ENCODE data around the gene EYA2. TPM values are rescaled to one million over a fixed set of nuclear protein-coding genes. Genes with fewer than 3 reads are reported as not detected.

EYA2 gene
- total RNA-seq, 2 experiments from 2014 or later: not detected

DNA sequence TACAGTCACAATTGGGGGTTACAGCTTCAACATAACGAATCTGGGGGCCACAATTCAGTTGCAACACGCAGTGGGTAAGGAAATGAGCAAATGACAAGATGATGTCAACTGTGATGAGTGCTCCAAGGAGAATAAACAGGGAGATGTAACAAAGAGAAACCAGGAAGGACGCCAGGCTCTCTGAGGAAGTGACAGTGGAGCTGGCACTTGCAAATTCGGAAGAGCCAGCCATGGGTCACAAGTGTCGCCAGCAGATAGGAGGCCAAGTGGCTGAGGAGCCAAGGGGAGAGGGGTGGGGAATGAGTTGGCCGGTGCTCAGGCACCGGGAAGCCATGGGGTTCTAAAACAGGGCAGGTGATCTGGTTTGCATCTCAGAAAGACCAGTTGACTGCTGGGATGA is 136.4 kb downstream of the EYA2 start:
- ChIA-PET CTCF (no interaction called here), POLR2A (no interaction called here)
- Mint-ChIP-seq H3K27ac (no peak overlapping the region), H3K9me3 (ENCODE audit: insufficient read depth) (no peaks in the 10 kb centered on the region), H3K4me1 (ENCODE audit: low read depth) (no peaks in the 10 kb centered on the region), H3K4me3 (no peak overlapping the region), H3K36me3 (ENCODE audit: low read depth) (no peaks in the 10 kb centered on the region), H3K27me3 (ENCODE audit: low read depth) (peaks cover 18% of the 10 kb centered on the region)
- no peak for ATAC-seq
- DNase-seq: no peak

- peaks cover 17% of the 10 kb centered on the region for H3K27me3 Mint-ChIP-seq (ENCODE audit: low read depth)
- no peaks in the 10 kb centered on the region for H3K36me3 Mint-ChIP-seq (ENCODE audit: low read depth)
- ChIA-PET CTCF (no interaction called here), POLR2A (no interaction called here)
- DNase-seq (no peak), ATAC-seq (no peak)
- H3K4me1 Mint-ChIP-seq (ENCODE audit: low read depth): no peaks in the 10 kb centered on the region
- H3K27ac Mint-ChIP-seq: no peak overlapping the region
- H3K9me3 Mint-ChIP-seq (ENCODE audit: insufficient read depth): no peaks in the 10 kb centered on the region
- no peak overlapping the region for H3K4me3 Mint-ChIP-seq
Measured at GRCh38 chr20:47031821-47032220, 137.2 kb downstream of the EYA2 start.

DNA sequence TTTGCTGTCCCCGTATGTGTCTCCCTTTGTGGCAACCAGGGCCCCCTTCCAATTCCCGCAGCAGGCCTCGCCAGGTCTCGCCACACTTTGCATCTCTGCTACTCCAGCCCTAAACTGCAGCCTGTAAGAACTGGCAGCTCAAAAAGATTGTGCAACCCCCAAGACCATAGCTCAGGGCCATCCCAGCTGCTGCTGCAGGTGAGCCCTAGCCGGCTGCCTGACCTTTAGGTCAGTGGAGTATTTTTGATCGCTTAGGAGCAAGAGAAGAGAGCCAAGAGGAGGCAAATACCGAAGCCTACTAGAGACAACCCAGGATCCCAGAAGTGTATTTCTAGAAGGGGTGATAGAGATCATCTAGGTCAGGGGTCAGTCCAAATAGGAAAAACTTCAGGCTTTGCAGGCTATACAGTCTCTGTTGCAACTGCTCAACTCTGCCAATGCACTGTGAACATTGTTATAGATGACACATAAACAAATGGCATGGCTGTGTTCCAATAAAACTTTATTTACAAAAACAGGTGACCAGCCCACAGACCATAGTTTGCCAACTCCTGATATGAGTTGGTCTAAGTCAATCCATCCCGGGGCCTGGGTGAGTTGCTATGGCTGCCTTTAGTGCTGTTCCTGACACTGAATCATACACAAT is 138.4 kb downstream of the EYA2 start:
- Mint-ChIP-seq H3K27me3 (ENCODE audit: low read depth) (peaks cover 14% of the 10 kb centered on the region), H3K36me3 (ENCODE audit: low read depth) (no peaks in the 10 kb centered on the region), H3K4me3 (no peak overlapping the region), H3K4me1 (ENCODE audit: low read depth) (no peaks in the 10 kb centered on the region), H3K27ac (no peak overlapping the region), H3K9me3 (ENCODE audit: insufficient read depth) (no peaks in the 10 kb centered on the region)
- CTCF ChIA-PET: no interaction called here
- POLR2A ChIA-PET: no interaction called here
- ATAC-seq: no peak
- DNase-seq: no peak

DNA sequence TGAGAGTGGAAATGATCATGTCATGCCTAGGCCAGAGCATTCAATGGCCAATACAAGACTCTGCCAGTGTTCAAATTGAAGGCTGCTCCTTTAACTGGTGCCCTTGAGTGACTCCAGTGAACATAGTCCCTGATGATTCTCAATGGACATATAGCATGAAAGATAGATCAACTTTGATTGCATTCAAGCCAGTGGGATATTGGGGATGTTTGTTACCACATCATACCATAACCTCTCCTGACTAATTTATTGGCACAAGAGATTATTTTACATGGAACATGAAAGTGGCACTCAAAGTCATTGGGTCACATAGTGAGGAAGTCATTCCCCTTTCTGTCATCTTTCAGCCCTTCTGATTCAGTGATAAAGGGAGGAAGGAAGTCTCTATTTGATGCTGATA is 139.0 kb downstream of the EYA2 start:
- ATAC-seq (no peak), DNase-seq (no peak)
- no peaks in the 10 kb centered on the region for H3K36me3 Mint-ChIP-seq (ENCODE audit: low read depth)
- POLR2A ChIA-PET: no interaction called here
- no peak overlapping the region for H3K4me3 Mint-ChIP-seq
- peaks cover 16% of the 10 kb centered on the region for H3K27me3 Mint-ChIP-seq (ENCODE audit: low read depth)
- H3K9me3 Mint-ChIP-seq (ENCODE audit: insufficient read depth): no peaks in the 10 kb centered on the region
- CTCF ChIA-PET: no interaction called here
- no peaks in the 10 kb centered on the region for H3K4me1 Mint-ChIP-seq (ENCODE audit: low read depth)
- H3K27ac Mint-ChIP-seq: no peak overlapping the region

DNA sequence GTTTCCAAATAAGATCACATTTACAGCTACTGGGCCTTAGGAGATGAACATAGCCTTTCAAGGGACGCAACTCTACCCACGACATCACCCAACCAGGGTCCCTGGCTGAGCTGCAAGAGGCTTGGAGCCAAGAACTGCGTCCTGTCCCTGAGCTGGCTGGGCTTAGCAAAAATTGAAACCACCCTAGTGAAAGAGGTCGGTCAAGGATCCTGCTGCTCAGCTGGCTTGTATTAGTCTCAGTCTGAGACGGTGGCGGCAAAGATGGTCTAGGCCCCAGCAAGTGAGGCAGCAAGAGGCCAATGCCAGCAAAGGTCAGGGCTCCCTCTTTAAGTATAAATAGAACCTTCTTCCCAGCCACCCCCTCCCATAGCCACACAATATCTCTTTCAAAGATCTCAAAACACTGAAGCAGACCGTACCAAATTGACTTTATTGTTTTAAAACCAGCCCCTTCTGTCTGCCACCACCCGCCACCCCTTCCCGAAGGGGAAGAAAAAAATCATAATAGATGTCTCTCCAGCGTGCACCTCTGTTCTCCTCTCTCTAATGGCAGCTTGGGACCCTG is 140.5 kb downstream of the EYA2 start:
- Mint-ChIP-seq H3K4me1 (ENCODE audit: low read depth) (no peaks in the 10 kb centered on the region), H3K4me3 (no peak overlapping the region), H3K27ac (no peak overlapping the region), H3K27me3 (ENCODE audit: low read depth) (peaks cover 19% of the 10 kb centered on the region), H3K9me3 (ENCODE audit: insufficient read depth) (no peaks in the 10 kb centered on the region), H3K36me3 (ENCODE audit: low read depth) (no peaks in the 10 kb centered on the region)
- ChIA-PET POLR2A (no interaction called here), CTCF (no interaction called here)
- ATAC-seq (no peak), DNase-seq (no peak)

GRCh38 chr20:47036091-47036870 is 141.6 kb downstream of the EYA2 start:
- no peaks in the 10 kb centered on the region for H3K9me3 Mint-ChIP-seq (ENCODE audit: insufficient read depth)
- POLR2A ChIA-PET: no interaction called here
- H3K27me3 Mint-ChIP-seq (ENCODE audit: low read depth): peaks cover 14% of the 10 kb centered on the region
- no peak overlapping the region for H3K4me3 Mint-ChIP-seq
- ATAC-seq: no peak
- CTCF ChIA-PET: no interaction called here
- no peak for DNase-seq
- H3K4me1 Mint-ChIP-seq (ENCODE audit: low read depth): no peaks in the 10 kb centered on the region
- H3K27ac Mint-ChIP-seq: no peak overlapping the region
- no peaks in the 10 kb centered on the region for H3K36me3 Mint-ChIP-seq (ENCODE audit: low read depth)

DNA sequence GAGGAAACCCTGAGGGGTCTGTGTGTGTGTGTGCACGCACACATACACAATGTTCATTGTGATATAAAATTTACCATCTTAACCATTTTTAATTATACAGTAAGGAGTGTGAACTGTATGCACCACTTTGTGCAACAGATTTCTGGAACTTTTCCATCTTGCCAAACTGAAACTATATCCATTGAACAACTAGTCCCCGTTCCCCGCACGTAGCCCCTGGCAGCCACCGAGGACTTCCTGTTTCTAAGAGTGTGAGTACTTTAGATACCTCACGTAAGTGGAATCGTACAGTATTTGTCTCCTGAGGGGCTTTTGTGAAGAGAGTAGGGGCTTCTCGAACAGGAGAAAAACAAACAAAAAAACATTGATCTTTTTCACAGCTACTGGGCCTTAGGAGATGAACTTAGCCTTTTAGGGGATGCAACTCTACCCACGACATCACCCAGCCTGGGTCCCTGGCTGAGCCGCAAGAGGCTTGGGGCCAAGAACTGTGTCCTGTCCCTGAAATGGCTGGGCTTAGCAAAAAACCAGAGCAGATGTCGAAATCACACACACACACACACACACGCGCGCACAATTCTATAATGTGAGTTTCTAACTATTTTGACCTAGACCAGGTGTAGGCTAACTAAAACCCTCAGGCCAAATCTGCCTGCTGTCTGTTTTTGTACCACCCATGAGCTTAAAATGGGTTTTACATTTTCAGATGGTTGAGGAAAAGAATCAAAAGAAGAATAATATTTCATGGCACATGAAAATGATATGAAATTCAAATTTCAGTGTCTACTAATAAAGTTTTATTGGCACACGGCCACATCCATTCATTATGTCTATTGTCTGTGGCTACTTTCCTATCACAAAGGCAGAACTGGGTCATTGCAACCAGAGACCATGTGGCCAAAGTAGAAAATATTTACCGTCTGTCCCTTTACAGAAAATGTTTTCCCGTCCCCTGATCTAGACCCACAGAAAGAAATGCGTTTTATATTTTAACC is 144.2 kb downstream of the EYA2 start:
- Mint-ChIP-seq H3K4me1 (ENCODE audit: low read depth) (no peaks in the 10 kb centered on the region), H3K36me3 (ENCODE audit: low read depth) (no peaks in the 10 kb centered on the region), H3K9me3 (ENCODE audit: insufficient read depth) (no peaks in the 10 kb centered on the region), H3K27ac (no peak overlapping the region), H3K27me3 (ENCODE audit: low read depth) (peaks cover 13% of the 10 kb centered on the region), H3K4me3 (no peak overlapping the region)
- no peak for DNase-seq
- ChIA-PET POLR2A (no interaction called here), CTCF (no interaction called here)
- ATAC-seq: no peak

- Mint-ChIP-seq H3K27me3 (ENCODE audit: low read depth) (peaks cover 13% of the 10 kb centered on the region), H3K9me3 (ENCODE audit: insufficient read depth) (no peaks in the 10 kb centered on the region), H3K4me1 (ENCODE audit: low read depth) (no peaks in the 10 kb centered on the region), H3K36me3 (ENCODE audit: low read depth) (no peaks in the 10 kb centered on the region), H3K4me3 (no peak overlapping the region), H3K27ac (no peak overlapping the region)
- POLR2A ChIA-PET: no interaction called here
- CTCF ChIA-PET: no interaction called here
- ATAC-seq (no peak), DNase-seq (no peak)
Measured at GRCh38 chr20:47040506-47041125, 146.0 kb downstream of the EYA2 start.

DNA sequence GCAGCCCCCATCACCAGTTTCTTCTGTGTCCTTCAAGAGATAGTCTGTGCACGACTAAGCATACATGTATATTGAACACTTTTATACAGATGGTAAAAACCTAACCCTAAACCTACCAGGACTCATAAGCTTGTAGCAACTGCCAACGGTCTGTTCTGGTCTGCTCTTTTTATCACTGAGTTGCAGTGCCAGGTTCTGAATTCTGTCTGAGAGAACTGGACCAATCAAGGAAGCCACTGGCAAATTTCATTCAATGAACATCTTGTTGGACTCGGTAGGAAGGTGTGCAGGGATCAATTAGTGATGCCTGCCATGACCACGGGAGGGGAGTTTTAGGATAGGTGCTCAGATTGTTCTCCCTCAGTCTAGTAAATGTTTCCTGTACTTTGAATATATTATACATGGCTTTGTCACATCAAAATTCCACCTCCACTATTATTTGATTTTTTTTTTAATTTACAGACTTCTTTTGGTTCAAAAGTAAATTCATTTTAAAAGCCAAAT is 146.8 kb downstream of the EYA2 start:
- DNase-seq (no peak), ATAC-seq (no peak)
- Mint-ChIP-seq H3K36me3 (ENCODE audit: low read depth) (no peaks in the 10 kb centered on the region), H3K4me1 (ENCODE audit: low read depth) (no peaks in the 10 kb centered on the region), H3K27ac (no peak overlapping the region), H3K9me3 (ENCODE audit: insufficient read depth) (no peaks in the 10 kb centered on the region), H3K27me3 (ENCODE audit: low read depth) (peaks cover 9% of the 10 kb centered on the region), H3K4me3 (no peak overlapping the region)
- POLR2A ChIA-PET: no interaction called here
- CTCF ChIA-PET: interaction anchor here (1.0 kb wide), 1 partner anchor 284 kb away, joined by 3 read pairs; no protein-coding TSS in a partner anchor

DNA sequence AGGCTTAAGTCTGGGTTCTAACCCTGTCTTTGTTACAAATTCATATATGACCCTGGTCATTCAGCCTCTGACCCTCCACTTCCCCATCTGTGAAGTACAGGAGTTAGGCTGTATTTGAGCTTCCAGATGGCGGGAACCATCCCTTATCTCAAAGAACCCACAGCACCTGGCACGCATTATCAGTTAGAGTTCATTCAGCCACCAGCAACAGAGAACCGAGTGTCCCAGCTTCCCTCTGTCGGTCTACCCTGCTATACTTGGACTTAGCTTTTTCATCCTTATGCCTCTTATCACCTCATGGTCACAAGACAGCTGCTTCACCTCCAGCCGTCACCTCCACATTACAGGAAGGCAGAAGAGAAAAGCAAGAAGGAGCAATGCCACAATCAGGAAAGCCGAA is 147.8 kb downstream of the EYA2 start:
- H3K9me3 Mint-ChIP-seq (ENCODE audit: insufficient read depth): no peaks in the 10 kb centered on the region
- H3K36me3 Mint-ChIP-seq (ENCODE audit: low read depth): no peaks in the 10 kb centered on the region

DNA sequence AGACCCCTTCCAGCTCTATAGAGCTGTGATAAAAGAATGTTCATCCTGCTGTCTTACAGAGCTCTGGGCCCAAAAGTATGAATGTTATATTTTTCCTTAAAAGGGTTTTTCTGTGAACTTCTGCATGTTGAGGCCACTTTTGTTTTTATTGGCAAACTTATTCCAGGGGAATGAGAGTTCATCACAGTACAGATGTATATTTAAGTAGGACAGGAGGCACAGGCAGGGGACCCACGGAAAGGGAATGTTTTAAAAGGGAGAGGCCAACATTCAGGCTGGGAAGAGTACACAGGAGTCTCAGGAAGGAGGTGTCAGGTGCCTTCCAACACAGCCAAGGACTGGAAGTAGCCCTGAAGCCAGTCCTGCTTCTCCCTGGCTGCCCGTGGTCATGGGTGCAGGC is 148.4 kb downstream of the EYA2 start:
- H3K4me3 Mint-ChIP-seq: no peak overlapping the region
- ATAC-seq (no peak), DNase-seq (no peak)
- peaks cover 4% of the 10 kb centered on the region for H3K27me3 Mint-ChIP-seq (ENCODE audit: low read depth)
- no peaks in the 10 kb centered on the region for H3K36me3 Mint-ChIP-seq (ENCODE audit: low read depth)
- POLR2A ChIA-PET: no interaction called here
- no peaks in the 10 kb centered on the region for H3K4me1 Mint-ChIP-seq (ENCODE audit: low read depth)
- H3K27ac Mint-ChIP-seq: no peak overlapping the region
- CTCF ChIA-PET: no interaction called here
- no peaks in the 10 kb centered on the region for H3K9me3 Mint-ChIP-seq (ENCODE audit: insufficient read depth)

More for the DNA sequence above, 147.8 kb downstream of the EYA2 start:
- no peak overlapping the region for H3K27ac Mint-ChIP-seq
- H3K27me3 Mint-ChIP-seq (ENCODE audit: low read depth): peaks cover 8% of the 10 kb centered on the region
- ChIA-PET POLR2A (no interaction called here), CTCF (interaction anchor here (1.0 kb wide), 1 partner anchor 285 kb away, joined by 3 read pairs; no protein-coding TSS in a partner anchor)
- DNase-seq (no peak), ATAC-seq (no peak)
- H3K4me3 Mint-ChIP-seq: no peak overlapping the region
- H3K4me1 Mint-ChIP-seq (ENCODE audit: low read depth): no peaks in the 10 kb centered on the region

All from activated CD8-positive, alpha-beta T cell treated with anti-CD3 and anti-CD28 coated beads, Interleukin-2, amount 10 ng/mL, durations not matched to agents 7 days and 5 days (primary cell).